HG02588 (cell line): ENCODE results near the gene C6orf62.
A peak's percentile ranks its signal among the peaks of the same experiment; 100 is the strongest.
"Not testable (repeated sequence)": the region's sequence is repeated elsewhere in the genome, so short reads cannot be mapped to it uniquely, and the experiment has no call there.

ENCODE experiments used
- ATAC-seq: cut with Tn5 transposase; IDR thresholded peaks from one replicate; pipeline ENCODE4 v1.9.1; 2021; ENCODE audit warnings: mild to moderate bottlenecking, moderate library complexity; ENCODE audit not compliant: unreplicated experiment

The C6orf62 gene

DNA sequence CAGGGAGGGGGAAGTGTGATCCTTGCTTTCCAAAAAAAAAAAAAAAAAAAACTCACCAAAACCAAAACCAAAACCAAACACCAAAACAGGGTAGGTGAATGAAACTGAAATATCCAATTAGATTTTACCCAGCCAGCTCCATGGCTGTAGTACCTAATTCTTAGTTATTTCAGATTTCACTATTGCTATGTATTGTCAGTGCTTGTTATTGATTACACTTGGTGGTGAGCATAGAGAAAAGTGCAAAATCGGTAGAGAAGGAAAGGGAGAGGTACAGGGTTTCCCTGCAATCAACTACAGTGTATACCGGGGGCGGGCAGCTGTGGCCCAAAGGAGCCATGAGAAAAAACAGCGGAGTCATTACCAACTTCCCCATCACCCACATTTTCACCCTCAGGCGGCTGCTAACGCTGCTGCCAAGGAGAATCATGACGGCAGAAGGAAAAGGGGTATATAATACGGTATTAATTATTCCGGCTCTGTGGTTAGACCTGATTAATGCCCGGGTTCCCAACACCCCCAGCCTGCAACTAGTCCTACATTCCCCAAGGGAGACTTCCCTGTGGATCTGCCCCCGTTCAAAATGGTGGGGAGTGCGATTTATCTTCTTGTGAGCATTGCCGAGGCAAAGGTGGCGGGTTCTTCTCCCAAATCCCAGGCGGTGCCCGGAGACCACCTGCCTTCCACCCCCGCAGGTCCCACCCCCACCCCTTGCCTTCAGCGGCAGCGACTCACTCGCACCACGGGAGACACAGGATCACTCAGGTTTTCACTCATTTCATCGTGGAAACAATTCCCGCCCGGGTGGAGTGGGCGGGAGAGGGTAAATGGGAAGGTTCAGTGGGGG lies at the start of gene C6orf62:
C6orf62 (minus strand) TSS at position 30 of the 847 bp plus-strand sequence. CDS start 486 bp downstream, outside the sequence.
- ATAC-seq = peak; percentile 19

DNA sequence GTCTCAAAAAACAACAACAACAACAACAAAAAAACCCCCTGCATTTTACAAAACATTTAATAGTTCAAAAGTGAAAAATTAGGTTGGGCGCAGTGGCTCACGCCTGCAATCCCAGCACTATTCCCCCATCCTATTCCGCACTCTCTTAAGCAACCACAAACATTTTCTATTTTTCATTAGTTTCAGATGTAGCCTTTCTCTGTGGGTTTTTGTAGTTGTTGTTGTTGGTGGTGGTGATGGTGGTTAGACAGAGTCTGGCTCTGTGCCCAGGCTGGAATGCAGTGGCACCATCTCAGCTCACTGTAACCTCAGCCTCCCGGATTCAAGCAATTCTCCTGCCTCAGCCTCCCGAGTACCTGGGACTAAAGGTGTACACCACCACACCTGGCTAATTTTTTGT lies 49.4 kb upstream of the C6orf62 start:
- ATAC-seq = no peak

DNA sequence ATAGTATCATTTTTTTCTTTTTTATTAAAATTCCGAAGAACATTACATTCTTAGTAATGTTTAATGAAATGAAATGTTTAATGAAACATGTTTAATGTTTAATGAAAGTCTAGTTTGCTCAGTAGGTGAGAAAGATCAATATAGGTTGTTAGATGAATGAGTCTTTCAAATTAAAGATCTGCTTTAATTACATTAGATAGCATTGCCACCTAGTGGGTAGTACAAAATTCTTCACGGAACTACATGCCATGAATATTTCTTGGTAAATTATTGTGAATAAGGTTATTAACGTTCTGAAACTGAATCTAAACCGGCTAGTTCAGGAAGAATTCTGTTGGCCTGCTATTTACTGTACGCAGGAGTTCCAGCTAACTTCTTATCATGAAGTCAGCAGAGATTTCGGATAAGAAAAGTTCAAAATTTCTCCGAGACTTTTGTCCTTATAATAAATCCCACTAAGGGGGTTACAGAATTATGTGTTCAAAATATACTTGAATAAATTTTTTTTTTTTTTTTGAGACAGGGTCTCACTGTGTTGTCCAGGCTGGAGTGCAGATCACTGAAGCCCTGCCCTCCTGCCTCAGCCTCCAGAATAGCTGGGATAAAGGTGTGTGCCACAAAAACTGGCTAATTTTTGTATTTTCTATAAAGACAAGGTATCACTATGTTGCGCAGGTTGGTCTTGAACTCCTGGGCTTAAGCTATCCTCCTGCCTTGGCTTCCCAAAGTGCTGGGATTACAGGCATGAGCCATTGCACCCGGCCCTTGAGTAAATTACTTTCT lies 47.9 kb upstream of the C6orf62 start:
- ATAC-seq = no peak

DNA sequence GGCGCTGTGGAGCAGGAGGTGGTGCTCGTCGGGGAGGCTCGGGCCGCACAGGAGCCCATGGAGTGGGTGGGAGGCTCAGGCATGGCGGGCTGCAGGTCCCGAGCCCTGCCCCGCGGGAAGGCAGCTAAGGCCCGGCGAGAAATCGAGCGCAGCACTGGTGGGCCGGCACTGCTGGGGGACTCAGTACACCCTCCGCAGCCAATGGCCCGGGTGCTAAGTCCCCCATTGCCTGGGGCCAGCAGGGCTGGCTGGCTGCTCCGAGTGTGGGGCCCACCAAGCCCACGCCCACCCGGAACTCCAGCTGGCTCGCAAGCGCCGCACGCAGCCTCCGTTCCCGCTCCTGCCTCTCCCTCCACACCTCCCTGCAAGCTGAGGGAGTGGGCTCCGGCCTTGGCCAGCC lies 47.0 kb upstream of the C6orf62 start:
- not testable (repeated sequence) for ATAC-seq

DNA sequence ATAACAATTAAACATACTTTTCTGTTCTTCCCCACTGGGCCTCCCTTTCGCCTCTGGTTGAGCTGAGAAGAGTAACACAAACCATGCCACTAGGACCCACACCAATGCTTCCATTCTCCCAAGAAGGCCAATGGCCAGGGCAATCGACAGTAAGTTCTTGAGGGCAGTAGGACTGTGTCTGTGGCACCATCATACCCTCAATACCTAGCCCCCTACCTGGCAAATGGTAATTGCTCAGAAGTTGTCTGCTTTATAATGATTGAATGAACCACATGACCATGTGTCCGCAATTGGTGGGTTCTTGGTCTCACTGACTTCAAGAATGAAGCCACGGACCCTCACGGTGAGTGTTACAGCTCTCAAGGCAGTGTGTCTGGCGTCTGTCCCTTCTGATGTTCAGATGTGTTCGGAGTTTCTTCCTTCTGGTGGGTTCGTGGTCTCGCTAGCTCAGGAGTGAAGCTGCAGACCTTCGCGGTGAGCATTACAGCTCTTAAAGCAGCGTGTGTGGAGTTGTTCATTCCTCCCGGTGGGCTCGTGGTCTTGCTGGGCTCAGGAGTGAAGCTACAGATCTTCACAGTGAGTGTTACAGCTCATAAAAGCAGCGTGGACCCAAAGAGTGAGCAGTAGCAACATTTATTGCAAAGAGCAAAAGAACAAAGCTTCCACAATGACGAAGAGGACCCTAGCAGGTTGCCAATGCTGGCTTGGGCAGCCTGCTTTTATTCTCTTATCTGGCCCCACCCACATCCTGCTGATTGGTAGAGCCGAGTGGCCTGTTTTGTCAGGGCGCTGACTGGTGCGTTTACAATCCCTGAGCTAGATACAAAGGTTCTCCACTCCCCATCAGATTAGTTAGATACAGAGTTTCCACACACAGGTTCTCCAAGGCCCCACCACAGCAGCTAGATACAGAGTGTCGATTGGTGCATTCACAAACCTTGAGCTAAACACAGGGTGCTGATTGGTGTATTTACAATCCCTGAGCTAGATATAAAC lies 46.2 kb upstream of the C6orf62 start:
- ATAC-seq = not testable (repeated sequence)

DNA sequence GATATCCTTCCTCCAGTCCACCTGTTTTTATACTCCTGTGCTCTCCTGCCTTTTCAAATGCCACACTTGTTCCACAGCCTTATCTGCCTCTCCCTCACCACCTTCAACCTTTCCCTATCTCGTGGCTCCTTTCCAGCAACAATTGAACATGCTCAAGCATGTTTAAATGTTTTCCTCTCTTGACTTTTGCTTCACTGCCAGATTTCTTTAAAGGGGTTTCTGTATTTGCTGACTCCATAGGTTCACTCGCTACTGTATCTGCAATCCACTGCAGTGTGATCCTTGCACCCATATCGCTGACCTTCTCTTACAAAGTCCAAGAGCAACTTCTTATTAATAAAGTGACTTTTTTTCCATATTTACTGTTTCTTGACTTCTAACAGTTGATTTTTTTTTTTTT lies 44.6 kb upstream of the C6orf62 start:
- no peak for ATAC-seq

DNA sequence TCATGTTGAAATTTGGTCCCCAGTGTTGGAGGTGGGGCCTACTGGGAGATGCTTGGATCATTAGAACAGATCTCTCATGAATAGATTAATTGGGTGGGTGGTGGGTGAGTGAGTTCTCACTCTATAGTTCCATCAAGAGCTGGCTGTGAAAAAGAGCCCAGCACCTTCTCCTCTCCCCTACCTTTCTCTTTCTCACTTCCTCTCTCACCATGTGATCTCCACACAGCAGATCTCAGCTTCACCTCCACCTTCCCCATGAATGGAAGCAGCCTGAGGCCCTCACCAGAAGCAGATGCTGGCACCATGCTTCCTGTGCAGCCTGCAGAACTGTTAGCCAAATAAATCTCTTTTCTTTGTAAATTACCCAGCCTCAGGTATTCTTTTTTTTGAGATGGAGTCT lies 42.9 kb upstream of the C6orf62 start:
- ATAC-seq = no peak

DNA sequence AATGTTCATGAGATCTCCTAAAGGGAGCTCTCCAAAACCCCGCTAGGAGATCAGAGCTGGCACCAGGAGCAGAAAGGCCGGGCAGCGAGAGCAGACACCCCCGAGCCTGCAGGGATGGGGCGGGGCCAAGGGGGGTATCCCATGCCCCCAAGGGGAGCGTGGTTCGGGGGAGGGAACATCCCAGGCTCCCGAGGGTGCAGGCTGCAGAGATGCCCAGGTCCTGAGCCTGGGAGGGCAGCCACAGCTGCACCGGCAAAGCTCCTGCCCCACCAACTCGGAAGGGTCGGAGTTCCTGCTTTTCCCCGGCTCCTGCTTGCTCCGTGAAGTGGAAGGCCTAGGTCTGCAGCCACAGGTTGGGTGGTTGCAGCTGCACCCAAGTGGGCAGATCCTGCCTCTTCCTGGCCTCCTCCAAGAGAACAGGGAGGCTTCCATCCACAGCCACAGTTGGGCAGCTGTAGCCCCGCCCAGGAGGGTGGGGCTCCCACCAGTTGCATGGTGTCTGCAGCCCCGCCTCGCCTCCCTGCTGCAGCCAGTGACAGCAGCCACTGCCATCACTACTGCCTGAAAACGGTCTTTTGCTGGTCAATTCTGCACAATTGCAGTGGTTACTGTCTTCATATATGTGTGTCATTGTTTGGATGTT lies 42.4 kb upstream of the C6orf62 start:
- ATAC-seq = no peak

DNA sequence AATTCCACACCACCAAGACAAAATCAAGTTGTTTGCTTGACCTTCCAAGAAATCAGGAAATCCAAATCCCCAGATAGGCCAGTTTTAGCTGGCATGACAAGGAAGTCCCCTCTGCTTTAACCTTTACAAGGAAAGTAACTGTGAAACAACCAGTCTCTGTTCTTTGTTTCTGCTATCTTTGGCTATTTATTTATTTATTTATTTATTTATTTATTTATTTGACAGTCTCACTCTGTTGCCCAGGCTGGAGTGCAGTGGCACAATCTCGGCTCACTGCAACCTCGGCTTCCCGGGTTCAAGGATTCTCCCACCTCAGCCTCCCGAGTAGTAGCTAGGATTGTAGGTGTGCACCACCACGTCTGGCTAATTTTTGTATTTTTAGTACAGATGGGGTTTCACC lies 41.3 kb upstream of the C6orf62 start:
- ATAC-seq = no peak

DNA sequence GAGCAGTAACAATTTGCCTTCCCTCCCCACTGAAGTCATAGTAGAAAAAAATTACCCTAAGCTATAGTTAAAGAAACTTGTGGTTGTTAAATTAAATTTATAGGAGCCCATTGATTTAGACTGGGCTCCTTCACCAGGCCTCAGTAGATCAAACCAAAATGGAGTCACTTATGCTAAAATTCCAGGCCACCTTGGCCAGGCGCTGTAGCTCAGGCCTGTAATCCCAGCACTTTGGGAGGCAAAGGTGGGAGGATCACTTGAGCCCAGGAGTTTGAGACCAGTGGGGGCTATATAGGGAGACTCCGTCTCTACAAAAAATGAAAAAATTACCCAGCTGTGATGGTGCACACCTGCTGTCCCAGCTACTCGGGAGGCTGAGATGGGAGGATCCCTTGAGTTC lies 40.8 kb upstream of the C6orf62 start:
- no peak for ATAC-seq

DNA sequence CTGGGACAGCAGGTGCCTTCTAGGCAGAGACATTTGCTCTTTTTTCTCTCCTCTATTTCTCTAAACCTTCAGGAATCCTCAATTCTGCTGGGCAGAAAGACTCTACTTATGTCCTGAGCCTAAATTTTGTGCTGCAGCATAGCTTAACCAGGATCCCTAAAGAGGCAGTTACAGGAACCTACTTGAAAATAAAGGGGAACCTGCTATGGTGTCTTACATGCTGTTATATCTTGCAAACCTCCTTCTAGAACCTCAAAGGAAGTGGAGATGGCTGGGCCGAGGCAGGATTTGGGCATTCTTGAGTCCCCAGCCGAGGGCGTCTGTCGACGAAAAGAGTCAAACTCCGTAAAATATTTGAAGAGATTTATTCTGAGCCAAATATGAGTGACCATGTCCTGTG lies 38.7 kb upstream of the C6orf62 start:
- ATAC-seq = no peak

DNA sequence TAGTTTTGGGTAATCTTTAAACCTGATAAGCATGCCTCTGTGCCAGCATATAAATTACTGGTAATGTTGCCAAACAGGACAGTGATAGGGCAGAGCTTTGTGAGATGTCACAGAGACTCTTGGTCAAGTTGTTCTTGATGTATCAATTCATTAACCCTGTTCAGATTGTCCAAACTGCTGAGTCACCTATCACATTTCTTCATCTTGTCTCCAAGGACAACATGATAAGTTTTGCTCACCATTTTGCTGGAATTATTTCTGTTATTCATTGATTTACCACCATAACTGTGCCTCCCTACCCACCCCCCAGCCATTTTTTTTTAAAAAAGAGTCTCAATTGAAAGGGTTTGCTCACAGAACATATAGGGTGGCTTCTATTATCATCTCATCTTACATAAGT lies 36.3 kb upstream of the C6orf62 start:
- no peak for ATAC-seq

DNA sequence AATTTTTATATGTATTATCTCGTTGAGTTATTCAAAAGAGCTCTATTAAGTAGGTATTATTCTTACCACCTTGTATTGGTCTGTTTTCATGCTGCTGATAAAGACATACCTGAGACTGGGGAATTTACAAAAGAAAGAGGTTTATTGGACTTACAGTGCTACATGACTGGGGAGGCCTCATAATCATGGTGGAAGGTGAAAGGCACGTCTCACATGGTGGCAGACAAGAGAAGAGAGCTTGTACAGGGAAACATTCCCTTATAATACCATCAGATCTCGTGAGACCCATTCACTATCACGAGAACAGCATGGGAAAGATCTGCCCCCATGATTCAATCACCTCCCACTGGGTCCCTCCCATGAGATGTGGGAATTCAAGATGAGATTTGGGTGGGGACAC lies 35.4 kb upstream of the C6orf62 start:
- not testable (repeated sequence) for ATAC-seq

DNA sequence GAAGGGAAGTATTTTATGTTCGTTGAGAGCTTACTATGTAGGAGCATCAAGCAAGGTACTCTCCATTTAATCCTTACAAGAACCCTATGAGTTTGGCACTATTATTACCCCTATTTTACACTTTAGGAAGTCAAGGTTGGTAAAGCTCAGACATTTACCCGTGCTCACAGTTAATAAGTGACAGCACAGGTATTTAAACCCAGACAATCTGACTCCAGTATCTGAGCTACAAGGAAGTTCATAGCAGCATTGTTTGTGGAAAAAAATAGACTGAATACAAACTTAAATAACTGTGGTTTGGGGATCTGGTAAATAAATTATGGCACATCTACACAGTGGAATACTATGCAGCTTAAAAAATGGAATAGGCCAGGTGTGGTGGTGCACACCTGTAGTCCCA lies 34.6 kb upstream of the C6orf62 start:
- ATAC-seq = no peak

DNA sequence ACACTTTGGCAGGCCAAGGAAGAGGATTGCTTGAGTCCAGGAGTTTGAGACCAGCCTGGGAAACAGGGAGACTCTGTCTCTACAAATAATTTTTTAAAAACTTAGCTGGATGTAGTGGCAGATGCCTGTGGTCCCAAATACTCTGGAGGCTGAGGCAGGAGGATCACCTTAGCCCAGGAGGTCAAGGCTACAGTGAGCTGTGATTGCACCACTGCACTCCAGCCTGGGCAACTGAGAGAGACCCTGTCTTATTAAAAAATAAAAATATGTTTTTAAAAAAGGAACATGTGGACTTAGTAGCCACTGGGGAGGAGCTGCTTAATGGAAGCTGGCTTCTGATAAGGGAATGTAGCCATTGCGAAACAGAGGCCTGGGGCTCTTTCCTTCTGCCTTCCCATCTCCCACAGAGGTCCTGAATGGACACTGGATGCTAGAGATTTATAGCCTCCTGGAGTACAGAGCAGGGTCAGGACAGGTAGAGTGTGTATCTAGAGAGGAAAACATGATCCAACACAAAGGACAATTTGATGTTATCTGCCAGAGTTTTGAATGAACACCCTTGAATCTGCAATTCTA lies 34.1 kb upstream of the C6orf62 start:
- ATAC-seq = no peak

DNA sequence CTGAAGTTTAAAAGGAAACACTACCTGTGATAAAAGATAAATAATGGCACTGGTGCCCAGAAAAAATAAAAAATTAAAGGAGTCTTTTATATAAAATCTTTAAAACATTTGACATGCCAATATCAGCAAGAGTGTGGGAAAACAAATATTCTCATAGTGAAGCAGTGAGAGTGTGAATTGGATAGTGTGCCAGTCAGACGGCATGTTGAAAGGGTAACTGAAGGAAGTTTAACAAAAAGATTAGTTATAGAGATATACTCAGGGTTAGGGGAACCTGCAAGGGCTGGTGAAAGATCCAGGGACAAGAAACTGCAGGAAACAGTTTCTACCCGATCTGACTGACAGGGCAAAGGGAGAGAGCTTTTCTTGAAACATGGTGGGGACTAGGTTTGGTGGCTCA lies 33.5 kb upstream of the C6orf62 start:
- ATAC-seq = no peak

DNA sequence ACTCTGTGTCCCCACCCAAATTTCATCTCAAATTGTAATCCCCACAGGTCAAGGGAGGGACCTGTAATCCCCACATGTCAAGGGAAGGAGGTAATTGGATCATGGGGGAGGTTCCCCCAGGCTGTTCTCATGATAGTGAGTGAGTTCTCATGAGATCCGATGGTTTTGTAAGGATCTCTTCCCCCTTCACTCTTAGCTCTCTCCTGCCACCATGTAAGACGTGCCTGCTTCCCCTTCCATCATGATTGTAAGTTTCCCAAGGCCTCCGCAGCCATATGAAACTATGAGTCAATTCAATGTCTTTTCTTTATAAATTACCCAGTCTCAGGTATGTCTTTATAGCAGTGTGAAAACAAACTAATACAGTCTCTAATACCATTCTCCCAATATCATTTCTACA lies 31.9 kb upstream of the C6orf62 start:
- ATAC-seq = not testable (repeated sequence)

DNA sequence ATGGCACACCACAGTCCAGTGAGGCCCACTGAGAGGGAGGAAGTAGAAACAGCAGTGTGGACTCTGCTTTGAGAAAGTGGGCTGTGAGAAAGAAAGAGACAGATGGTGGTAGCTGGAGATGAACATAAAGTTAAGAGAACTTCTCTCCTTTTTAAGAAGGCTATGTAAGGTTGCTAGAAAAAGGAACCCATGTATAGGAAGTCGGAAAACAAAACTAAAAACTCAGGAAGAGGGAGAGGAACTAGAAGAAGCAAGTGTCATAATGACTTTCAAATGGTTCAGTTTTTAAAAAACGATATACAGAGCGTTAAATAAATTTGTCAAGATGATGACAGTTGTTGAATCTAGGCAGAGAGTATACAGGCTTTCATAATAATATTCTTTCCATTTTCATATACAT lies 30.3 kb upstream of the C6orf62 start:
- no peak for ATAC-seq

DNA sequence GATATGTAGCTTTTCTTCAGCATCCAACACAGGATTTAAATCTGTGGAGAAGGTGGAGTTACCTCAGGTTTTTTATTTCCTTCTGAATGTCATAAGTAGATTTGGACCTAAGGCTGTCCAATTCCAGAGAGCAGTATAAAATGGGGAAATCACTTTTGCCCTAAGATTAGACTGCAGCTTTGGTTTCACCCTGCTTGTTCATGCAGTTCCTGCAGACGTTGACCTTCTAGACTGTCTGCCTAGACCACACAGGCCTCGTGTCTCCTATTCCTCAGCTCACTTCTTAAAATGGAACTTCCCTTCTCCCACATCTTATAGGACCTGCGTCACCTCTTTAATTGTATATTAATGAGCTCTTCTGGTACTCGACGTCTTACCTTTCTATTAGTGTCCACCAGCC lies 26.0 kb upstream of the C6orf62 start:
- ATAC-seq = no peak

DNA sequence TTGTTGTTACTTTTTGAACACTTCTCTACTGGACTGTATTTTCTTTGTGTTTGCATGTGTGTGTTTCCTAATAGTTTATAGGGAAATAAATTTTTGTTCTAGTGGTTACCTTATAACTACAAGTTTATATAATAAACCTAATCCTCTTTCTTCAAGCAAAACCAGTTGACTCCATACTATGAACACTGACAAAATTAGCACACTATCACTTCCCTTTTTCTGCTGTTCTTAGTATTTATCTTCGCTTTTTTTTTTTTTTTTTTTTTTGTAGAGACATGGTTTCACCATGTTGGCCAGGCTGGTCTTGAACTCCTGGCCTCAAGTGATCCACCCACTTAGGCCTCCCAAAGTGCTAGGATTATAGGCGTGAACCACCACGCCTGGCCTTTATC lies 25.0 kb upstream of the C6orf62 start:
- no peak for ATAC-seq
